Glutamatergic neuron (in vitro differentiated cells): Measurements from ENCODE around the gene DRC3. TPM values are rescaled to one million over a fixed set of nuclear protein-coding genes. Genes with fewer than 3 reads are reported as not detected.
A peak's percentile ranks its signal among the peaks of the same experiment; 100 is the strongest.

Experiments used
- DNase-seq: peaks from one replicate; pipeline ENCODE4 v3.0.0; 2022
- H3K27ac Mint-ChIP-seq: one replicate; pipeline ENCODE4 v1.8.0; 2020; ENCODE audit warnings: mild to moderate bottlenecking, mixed read lengths, inconsistent platforms; ENCODE audit not compliant: unreplicated experiment
- H3K27me3 Mint-ChIP-seq: one replicate; pipeline ENCODE4 v1.8.0; 2020; ENCODE audit warnings: mild to moderate bottlenecking, moderate library complexity, mixed read lengths, inconsistent platforms; ENCODE audit not compliant: unreplicated experiment
- H3K36me3 Mint-ChIP-seq: one replicate; pipeline ENCODE4 v1.8.0; 2020; ENCODE audit warnings: mild to moderate bottlenecking, mixed read lengths, inconsistent platforms; ENCODE audit not compliant: unreplicated experiment
- H3K4me1 Mint-ChIP-seq: one replicate; pipeline ENCODE4 v1.8.0; 2020; ENCODE audit warnings: mild to moderate bottlenecking, low read depth, mixed read lengths, inconsistent platforms; ENCODE audit not compliant: unreplicated experiment
- H3K4me3 Mint-ChIP-seq: one replicate; pipeline ENCODE4 v1.8.0; 2020; ENCODE audit warnings: mild to moderate bottlenecking, mixed read lengths, inconsistent platforms; ENCODE audit not compliant: unreplicated experiment
- H3K9me3 Mint-ChIP-seq: one replicate; pipeline ENCODE4 v1.8.0; 2020; ENCODE audit warnings: mild to moderate bottlenecking, moderate library complexity, mixed read lengths, inconsistent platforms; ENCODE audit not compliant: unreplicated experiment
- total RNA-seq: library from RNA; stranded (reverse); fragmentation: NEBNext Ultra II Directional; extraction: Animal tissue kit (Norgen Biotek cat#: 25700); gene quantifications from one replicate; pipeline ENCODE4 v1.2.1, GENCODE V29; 2021; ENCODE audit not compliant: unreplicated experiment
- TF ChIP-seq, protein P1 (sequence below): fragments of 200-600 bp; sonication (generic); IDR thresholded peaks from one replicate; pipeline ENCODE4 v1.5.0; 2021; ENCODE audit not compliant: partially characterized antibody, unreplicated experiment

The DRC3 gene
- total RNA-seq, 1 donor from 2014 or later, result 0.29 TPM

DNA sequence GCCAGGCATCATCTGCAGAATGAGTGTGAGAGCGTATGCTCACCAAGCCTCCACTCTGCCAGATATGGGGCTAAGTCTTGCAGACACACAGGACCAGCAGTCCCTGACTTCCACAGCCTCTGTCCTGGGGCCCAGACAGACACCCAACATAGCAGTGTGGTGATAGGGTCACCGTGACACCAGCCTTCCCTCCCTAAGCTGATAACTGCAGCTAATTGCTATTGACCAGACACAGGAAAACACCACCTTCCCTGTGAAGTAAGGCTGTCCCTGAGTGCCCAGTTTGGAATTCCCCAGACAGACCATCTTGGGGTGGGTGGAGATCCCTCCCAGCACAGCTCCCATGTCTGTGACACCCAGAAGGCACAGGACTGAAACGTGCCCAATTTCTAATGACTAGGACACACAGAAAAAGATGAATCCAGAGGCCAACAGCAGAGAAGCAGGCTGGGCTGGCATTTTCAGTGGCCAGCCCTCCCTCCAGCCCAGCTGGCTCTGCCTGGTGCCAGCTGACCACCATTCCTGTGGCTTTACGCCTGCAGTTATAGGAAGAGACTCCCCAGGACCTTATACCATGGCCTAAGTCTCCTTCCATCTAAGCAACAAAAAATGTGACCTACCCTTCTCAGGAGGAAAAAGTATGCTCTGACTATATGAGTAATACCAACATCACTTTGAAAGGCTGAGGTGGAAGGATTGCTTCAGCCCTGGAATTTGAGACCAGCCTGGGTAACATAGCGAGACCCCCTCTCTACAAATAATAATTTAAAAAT is 36.0 kb downstream of the DRC3 start:
- Mint-ChIP-seq H3K4me3 (no peak overlapping the region), H3K4me1 (peaks cover 24% of the 10 kb centered on the region), H3K36me3 (peaks cover 10% of the 10 kb centered on the region), H3K27ac (no peak overlapping the region), H3K27me3 (peaks cover 11% of the 10 kb centered on the region), H3K9me3 (peaks cover 7% of the 10 kb centered on the region)
- TF ChIP-seq, protein P1, sequence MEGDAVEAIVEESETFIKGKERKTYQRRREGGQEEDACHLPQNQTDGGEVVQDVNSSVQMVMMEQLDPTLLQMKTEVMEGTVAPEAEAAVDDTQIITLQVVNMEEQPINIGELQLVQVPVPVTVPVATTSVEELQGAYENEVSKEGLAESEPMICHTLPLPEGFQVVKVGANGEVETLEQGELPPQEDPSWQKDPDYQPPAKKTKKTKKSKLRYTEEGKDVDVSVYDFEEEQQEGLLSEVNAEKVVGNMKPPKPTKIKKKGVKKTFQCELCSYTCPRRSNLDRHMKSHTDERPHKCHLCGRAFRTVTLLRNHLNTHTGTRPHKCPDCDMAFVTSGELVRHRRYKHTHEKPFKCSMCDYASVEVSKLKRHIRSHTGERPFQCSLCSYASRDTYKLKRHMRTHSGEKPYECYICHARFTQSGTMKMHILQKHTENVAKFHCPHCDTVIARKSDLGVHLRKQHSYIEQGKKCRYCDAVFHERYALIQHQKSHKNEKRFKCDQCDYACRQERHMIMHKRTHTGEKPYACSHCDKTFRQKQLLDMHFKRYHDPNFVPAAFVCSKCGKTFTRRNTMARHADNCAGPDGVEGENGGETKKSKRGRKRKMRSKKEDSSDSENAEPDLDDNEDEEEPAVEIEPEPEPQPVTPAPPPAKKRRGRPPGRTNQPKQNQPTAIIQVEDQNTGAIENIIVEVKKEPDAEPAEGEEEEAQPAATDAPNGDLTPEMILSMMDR, result no peak
- no peak for DNase-seq

DNA sequence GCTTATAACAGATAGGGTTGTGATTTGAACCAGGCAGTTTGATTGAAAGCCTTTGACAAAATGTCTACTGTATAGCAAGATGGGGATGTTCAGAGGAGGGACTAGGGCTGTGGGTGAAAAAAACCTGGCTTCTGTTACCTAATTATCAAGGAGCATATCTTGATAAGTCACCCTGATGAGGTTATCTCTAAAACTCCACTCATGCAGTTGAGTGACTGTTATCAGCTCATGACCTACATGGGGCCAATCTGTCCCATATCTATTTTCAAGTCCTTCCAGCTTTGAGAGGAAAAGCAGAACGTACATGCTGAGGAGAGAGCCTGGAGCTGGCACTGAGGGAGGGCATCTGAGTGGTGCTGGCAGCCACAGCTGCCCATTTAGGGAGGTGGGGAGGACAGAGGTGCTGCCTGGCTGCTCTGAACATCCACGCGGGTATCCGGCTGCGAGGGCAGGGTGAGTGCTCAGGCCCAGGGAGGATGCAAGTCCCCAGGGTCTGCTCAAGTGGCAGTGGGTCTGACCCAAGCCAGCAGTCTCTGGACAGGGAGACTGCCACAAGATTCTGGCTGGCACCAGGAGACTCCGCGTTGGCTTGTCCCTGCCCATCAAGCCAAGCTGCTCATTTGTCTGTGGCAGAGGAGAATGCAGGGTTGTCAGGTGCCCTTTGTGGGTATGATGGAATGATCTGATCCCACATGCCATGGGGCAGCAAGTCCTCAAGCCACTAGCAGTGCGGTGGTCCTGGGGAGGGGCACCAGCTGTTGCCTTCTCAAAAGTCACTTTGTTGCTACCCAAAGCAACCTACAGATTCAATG is 37.2 kb downstream of the DRC3 start:
- Mint-ChIP-seq H3K36me3 (peaks cover 10% of the 10 kb centered on the region), H3K27ac (no peak overlapping the region), H3K9me3 (peaks cover 7% of the 10 kb centered on the region), H3K27me3 (peaks cover 11% of the 10 kb centered on the region), H3K4me1 (peaks cover 21% of the 10 kb centered on the region), H3K4me3 (no peak overlapping the region)
- TF ChIP-seq, protein P1, result no peak
- DNase-seq, result no peak

DNA sequence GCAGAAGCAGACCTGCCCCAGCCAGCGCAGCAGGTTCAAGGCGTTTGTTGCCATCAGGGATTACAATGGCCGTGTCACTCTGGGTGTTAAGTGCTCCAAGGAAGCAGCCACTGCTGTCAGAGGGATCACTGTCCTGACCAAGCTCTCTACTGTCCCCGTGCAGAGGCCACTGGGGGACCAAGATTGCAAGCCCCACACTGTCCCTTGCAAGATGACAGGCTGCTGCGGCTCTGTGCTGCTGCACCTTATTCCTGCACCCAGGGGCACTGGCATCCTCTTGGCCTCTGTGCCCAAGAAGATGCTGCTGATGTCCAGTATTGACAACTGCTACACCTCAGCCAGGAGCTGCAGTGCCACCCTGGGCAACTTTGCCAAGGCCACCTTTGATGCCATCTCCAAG is 38.6 kb downstream of the DRC3 start:
- Mint-ChIP-seq H3K27me3 (peaks cover 16% of the 10 kb centered on the region), H3K36me3 (peaks cover 10% of the 10 kb centered on the region), H3K27ac (no peak overlapping the region), H3K4me1 (peaks cover 23% of the 10 kb centered on the region), H3K4me3 (no peak overlapping the region), H3K9me3 (peaks cover 8% of the 10 kb centered on the region)
- no peak for DNase-seq
- TF ChIP-seq, protein P1, result no peak

DNA sequence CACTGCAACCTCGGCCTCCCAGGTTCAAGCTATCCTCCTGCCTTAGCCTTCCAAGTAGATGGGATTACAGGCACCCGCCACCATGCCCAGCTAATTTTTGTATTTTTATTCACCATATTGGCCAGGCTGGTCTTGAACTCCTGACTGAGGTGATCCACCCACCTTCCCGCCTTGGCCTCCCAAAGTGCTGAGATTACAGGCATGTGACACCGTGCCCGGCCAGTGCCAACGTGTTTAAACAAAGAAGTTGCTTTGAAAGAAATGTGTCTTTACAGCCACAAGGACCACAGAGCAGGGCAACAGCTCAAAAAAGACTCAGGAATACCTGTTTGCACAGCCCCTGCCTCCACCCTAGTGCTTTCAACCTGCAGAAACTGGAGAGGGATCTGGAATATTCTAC is 41.3 kb downstream of the DRC3 start:
- H3K4me1 Mint-ChIP-seq, result peaks cover 25% of the 10 kb centered on the region
- peaks cover 12% of the 10 kb centered on the region for H3K27me3 Mint-ChIP-seq
- no peak overlapping the region for H3K4me3 Mint-ChIP-seq
- TF ChIP-seq, protein P1, result no peak
- H3K27ac Mint-ChIP-seq, result no peak overlapping the region
- peaks cover 8% of the 10 kb centered on the region for H3K9me3 Mint-ChIP-seq
- H3K36me3 Mint-ChIP-seq, result peaks cover 10% of the 10 kb centered on the region
- DNase-seq, result no peak

DNA sequence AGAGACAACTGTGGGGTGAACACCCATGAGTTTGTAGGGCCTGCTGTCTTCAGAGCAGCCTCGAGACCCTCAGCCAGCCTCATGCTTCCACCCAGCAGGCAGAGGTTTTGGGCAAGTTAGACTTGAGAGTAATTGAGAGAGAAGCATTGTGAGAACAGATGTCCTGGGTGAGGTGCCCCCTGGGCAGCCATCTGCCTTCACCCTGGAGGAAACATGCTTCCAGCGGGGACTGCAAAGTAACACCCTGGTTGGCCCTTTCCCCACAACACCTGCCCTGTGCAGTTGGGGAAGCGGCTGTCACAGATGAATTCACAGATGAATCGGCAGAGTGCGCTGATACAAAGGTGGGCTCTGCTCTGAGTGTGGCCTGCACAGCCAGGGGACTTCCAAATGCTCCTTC is 42.9 kb downstream of the DRC3 start:
- peak; percentile 41 for DNase-seq
- TF ChIP-seq, protein P1, result no peak
- H3K4me1 Mint-ChIP-seq, result peaks cover 29% of the 10 kb centered on the region
- H3K9me3 Mint-ChIP-seq, result peaks cover 5% of the 10 kb centered on the region
- peaks cover 4% of the 10 kb centered on the region for H3K36me3 Mint-ChIP-seq
- peak overlapping the region; percentile 49 for H3K4me3 Mint-ChIP-seq
- H3K27ac Mint-ChIP-seq, result peak overlapping the region; percentile 87
- peaks cover 12% of the 10 kb centered on the region for H3K27me3 Mint-ChIP-seq
